GM12874 (cell line): ENCODE results near the gene FGA.

Experiments
- CTCF ChIP-seq: IDR thresholded peaks from 2 replicates; pipeline ENCODE4 v1.5.1; 2011; ENCODE audit warnings: low read depth, mild to moderate bottlenecking, control low read depth, low read length, moderate library complexity; ENCODE audit not compliant: insufficient read depth

FGA gene

DNA sequence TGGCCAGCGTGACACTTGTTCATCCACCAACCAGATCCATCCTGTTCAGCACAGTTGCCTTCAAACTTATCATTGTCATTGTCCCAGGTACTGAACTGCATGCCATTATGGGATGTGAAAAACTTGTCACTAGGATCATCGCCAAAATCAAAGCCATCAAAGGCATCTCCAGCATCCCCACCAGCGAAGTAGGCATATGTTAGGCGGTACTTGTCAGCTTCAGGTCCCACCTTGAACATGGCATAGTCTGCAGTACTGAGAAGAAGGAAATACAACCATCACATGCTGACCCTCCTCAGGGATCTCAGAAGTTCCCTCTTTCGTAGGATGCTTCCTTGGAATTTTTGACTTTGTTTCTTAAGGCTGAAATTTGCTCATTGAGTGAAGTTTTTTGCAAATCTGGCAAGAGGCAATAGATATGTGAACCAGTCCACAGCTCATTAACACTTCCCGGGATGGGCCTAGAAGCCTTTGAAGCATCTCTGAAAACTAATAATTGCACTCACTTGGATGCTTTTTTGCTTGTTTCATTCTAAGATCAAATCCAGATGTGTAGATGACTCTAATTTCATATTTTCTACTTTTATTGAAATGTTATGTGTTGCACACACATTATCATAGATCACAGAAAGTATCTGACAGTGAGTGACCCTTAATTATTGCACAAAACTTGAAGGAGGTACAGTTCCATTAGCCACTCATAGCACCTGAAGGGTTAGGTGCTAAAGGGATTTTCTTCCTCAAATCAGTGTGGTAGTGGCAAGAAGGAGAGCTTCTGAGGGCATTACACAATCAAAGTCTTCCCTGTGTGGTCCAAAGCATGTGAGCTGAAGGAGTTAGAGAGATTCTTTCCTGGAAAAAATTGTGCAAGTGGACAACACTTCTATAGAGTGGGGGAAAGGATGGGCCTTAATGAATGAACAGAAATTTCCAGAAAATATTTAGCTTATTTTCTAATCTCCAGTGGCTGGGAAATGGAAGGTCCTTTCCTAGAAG is 16.5 kb upstream of the FGA start:
- no peak for TF ChIP-seq CTCF

DNA sequence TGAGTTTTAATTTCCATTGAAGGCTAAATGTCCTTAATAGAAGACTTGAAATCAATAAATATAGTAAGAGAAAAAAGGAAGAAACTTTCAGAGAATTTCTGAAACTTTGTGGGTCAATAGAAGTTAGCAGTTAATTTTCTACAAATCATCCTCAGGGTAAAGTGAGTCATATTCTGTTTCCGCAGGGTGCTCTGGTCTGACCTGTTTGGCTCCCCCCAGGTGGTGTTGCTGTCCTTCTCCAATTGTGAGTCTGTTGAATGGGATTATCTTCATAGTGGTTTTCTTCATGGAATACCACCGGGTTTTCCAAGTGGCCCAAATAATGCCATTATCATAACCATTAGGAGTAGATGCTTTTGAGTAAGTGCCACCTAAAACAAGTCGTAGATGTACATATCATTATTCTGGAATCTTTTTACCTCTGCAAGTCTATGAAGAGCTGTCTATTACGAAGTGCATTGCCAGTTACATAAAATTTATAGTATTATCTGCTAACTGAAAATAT is 14.2 kb upstream of the FGA start:
- TF ChIP-seq CTCF = no peak

GRCh38 chr4:154603033-154603943 is 12.7 kb upstream of the FGA start:
- no peak for TF ChIP-seq CTCF

DNA sequence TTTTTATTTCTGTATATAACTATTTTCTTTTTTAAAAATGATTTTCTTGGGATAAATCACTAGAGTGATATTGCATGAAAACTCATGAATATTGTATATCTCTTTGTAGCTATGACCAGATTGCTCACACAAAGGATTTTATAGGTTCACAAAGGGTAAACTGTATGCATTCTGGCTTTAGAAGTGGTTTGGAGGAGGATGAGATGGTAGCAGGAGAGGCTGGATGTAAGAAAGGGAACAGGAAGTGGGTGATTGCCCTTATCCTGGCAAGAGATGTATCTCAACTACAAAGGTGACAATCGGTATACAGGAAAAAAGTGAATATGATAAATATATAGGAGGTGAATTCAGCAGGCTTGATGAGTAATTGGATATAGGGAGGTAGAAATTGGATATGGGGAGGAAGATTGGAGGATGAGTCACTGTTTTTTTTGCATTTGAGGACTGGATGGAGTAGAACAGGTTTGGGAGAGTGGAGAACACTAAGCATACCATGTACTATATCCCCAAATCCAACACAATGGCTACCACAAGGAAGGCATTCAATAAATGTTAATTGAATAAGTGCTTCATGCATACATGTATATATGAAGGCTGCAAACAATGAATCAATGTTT is 12.0 kb upstream of the FGA start:
- no peak for TF ChIP-seq CTCF

DNA sequence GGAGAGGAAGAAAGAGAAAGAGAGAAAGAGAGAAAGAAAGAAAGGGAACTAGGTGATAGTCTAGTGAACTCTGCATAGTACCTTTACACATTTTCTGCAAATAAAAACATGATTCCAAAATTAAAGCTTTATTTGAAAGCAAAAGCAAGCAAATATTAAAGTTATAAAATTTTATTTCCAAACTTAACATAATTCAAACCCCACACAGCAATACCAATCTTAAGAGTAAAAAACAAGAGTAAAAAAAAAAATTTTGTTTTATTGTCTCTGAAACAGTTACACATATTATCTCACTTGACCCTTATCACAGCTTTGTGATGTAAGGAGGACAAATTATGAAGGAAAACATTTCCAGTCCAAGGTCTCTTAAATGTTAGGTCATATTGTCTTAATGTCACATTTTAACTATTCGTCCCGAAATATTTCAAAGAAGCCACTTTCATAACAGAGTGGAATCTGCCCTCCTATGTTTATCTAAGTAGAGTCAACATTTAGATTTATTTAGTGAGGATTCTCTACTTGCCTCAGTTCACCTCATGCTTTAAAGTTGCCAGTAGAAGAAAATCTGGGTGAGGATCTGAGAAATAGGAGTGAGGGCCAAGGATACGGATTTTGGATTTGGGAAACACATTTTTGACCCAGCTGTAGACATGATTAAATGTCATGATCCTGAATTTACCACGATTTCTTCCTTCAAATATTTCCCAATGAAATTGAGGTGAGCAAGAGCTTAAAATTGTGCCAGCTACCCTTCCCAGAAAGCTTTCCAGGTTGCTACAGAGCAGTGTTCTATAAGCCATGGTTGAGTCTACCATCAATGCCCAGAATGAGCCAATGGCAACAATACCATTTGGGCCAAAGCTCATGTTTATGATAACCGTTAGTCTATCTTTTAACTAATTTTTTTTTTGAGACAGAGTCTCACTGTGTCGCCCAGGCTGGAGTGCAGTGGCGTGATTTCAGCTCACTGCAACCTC is 7.5 kb upstream of the FGA start:
- TF ChIP-seq CTCF = no peak

- no peak for TF ChIP-seq CTCF
Observed at GRCh38 chr4:154595807-154596206, 5.3 kb upstream of the FGA start.
